Upper lobe of right lung (tissue), 1 donor: ENCODE measurements around the gene CSF1R. TPM values are rescaled to one million over a fixed set of nuclear protein-coding genes. Genes with fewer than 3 reads are reported as not detected.
"Not testable (repeated sequence)": the region's sequence is repeated elsewhere in the genome, so short reads cannot be mapped to it uniquely, and the experiment has no call there.

Source experiments
- ATAC-seq: fragments of 200-7000 bp; cut with Tn5 transposase; one replicate; pipeline ENCODE4 v1.9.1; 2020; ENCODE audit warnings: mild to moderate bottlenecking, moderate library complexity
- DNase-seq: peaks from one replicate; pipeline ENCODE4 v3.0.0-alpha.2; 2020
- H3K27ac ChIP-seq: fragments of 200-600 bp; one replicate; pipeline ENCODE4 v1.8.0; 2022
- H3K27me3 ChIP-seq: fragments of 200-600 bp; one replicate; pipeline ENCODE4 v1.8.0; 2022; ENCODE audit warnings: mild to moderate bottlenecking
- H3K36me3 ChIP-seq: fragments of 200-600 bp; one replicate; pipeline ENCODE4 v1.8.0; 2022
- H3K4me1 ChIP-seq: fragments of 200-600 bp; one replicate; pipeline ENCODE4 v1.8.0; 2022
- H3K4me3 ChIP-seq: fragments of 200-600 bp; one replicate; pipeline ENCODE4 v1.8.0; 2022; ENCODE audit warnings: mild to moderate bottlenecking
- H3K9me3 ChIP-seq: fragments of 200-600 bp; one replicate; pipeline ENCODE4 v1.8.0; 2022
- intact Hi-C: fragments of 100-400 bp; cut with DNase I; formaldehyde crosslinking; loops from one replicate; pipeline ENCODE4 v1.11.0; 2022
- total RNA-seq: library from RNA; stranded (reverse); fragmentation: NEBNext Ultra II Directional; extraction: Animal tissue kit (Norgen Biotek cat#: 25700); gene quantifications from one replicate; pipeline ENCODE4 v1.2.1, GENCODE V29; 2021
- TF ChIP-seq, protein P1 (sequence below): fragments of 200-600 bp; IDR thresholded peaks from one replicate; pipeline ENCODE4 v1.8.0; 2022; ENCODE audit warnings: antibody characterized with exemption
- donor health status: DM: no; HTN: yes; CAD: no; lungs with severe emphysema.

The CSF1R gene
- total RNA-seq, 1 donor from 2014 or later, result 48.7 TPM

DNA sequence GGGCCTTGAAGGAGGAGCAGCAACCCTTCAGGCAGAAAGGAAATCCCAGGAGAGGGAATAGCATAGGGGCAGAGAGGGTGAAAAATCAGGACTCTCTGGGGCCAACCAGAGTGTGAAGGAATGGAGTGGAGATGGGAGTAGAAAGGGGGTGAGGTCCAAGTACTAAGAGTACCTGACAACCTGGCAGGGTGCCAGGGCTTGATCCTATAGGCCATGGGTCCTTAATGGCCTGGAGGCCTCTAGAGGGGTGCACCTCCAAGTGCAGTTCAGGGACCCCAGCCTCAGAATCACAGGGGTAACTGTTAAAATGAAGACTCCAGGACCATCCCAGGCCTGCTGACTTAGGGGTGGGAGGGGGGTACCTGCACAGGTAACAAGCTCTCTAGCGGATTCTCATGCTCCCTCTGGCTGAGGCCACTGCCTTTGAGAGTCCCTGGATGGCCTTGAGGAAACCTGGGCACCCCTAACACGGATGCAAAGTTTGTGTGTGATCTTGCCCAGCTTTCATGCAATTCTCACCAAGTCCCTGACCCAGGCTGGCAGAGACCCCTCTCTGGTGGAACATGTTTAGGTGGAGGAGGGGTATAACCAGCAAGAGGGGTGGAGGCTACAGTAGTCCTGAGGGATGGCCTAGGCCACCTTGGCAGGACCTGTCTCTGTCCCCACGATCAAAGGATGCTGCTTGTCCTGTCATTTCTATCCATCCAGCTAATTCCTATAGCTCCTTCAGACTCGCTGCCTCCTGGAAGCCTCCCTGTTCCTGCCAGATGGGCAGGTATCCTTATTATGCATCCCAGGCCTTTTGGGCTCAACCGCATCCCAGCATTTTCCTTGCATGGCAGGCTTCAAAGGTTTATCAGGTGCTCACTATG lies 17.6 kb upstream of the CSF1R start:
- intact Hi-C loops, result no loop called here
- Histone ChIP-seq H3K9me3 (no peaks in the 10 kb centered on the region), H3K4me1 (peaks cover 13% of the 10 kb centered on the region), H3K36me3 (no peaks in the 10 kb centered on the region), H3K27ac (no peak overlapping the region), H3K4me3 (no peak overlapping the region), H3K27me3 (no peaks in the 10 kb centered on the region)
- TF ChIP-seq, protein P1, sequence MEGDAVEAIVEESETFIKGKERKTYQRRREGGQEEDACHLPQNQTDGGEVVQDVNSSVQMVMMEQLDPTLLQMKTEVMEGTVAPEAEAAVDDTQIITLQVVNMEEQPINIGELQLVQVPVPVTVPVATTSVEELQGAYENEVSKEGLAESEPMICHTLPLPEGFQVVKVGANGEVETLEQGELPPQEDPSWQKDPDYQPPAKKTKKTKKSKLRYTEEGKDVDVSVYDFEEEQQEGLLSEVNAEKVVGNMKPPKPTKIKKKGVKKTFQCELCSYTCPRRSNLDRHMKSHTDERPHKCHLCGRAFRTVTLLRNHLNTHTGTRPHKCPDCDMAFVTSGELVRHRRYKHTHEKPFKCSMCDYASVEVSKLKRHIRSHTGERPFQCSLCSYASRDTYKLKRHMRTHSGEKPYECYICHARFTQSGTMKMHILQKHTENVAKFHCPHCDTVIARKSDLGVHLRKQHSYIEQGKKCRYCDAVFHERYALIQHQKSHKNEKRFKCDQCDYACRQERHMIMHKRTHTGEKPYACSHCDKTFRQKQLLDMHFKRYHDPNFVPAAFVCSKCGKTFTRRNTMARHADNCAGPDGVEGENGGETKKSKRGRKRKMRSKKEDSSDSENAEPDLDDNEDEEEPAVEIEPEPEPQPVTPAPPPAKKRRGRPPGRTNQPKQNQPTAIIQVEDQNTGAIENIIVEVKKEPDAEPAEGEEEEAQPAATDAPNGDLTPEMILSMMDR, result no peak
- ATAC-seq, result no peak
- peak; percentile 50 for DNase-seq

DNA sequence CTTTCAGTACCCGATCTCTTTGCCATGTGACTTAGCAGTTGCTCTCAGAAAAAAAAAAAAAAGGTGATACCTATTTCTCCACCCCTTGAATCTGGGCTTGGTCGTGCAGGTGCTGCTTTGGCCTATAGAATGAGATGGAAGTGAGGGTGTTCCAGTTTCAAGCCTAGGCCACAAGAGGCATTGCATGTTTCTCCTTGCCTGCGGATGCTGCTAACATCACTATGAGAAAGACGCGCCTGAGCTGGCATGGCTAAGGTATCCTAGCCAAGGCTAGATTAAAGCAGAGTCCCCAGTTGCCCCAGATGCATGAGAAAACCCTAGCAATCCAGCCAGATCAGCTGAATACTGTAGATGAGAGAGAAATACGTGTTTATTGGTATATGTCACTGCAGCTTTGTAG lies 14.7 kb upstream of the CSF1R start:
- no peak for DNase-seq
- no peaks in the 10 kb centered on the region for H3K4me1 ChIP-seq

DNA sequence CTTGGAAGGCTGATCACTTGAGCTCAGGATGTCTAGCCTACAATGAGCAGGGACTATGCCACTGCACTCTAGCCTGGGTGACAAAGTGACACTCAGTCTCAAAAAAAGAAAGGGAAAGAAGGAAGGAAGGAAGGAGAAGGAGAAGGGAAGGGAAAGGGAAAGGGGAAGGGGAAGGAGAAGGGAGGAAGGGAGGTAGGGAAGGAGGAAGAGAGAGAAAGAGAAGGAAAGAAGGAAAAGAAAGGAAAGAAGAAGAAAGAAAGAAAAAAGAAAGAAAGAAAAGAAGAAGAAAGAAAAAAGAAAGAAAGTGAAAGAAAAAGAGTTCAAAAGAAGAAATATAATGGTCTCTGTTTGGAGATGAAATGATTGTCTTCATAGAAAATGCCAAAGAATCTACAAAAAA lies 10.8 kb upstream of the CSF1R start:
- no peaks in the 10 kb centered on the region for H3K27me3 ChIP-seq
- no peaks in the 10 kb centered on the region for H3K9me3 ChIP-seq
- ATAC-seq (no peak), DNase-seq (no peak)
- TF ChIP-seq, protein P1, result no peak
- no peaks in the 10 kb centered on the region for H3K36me3 ChIP-seq
- no peak overlapping the region for H3K27ac ChIP-seq
- no peak overlapping the region for H3K4me3 ChIP-seq
- intact Hi-C loops, result no loop called here
- H3K4me1 ChIP-seq, result no peaks in the 10 kb centered on the region

More for the DNA sequence above, 14.7 kb upstream of the CSF1R start:
- no peaks in the 10 kb centered on the region for H3K9me3 ChIP-seq
- intact Hi-C loops, result no loop called here
- ATAC-seq, result no peak
- H3K27ac ChIP-seq, result no peak overlapping the region
- no peaks in the 10 kb centered on the region for H3K36me3 ChIP-seq
- TF ChIP-seq, protein P1, result no peak
- H3K27me3 ChIP-seq, result no peaks in the 10 kb centered on the region
- no peak overlapping the region for H3K4me3 ChIP-seq

DNA sequence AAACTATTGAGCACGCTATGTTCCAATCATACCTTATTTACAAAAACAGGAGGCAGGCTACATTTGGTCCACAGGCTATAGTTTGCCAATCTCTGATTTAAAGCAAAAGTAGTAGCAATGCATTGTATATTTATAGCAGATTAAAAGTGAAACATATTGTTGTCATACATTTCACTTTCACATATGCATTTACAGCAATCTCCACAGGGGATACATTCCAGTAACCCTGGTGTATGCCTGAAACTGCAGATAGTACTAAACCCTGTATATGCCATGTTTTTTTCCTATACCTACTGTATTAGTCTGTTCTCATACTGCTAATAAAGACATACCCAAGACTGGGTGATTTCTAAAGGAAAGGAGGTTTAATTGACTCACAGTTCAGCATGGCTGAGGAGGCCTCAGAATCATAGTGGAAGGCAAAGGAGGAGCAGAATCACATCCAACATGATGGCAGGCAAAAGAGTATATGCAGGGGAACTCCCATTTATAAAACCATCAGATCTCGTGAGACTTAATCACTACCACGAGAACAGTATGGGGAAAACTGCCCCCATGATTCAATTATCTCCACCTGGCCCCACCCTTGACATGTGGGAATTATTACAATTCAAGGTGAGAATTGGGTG lies 5.9 kb upstream of the CSF1R start:
- DNase-seq (no peak), ATAC-seq (no peak)
- intact Hi-C loops, result no loop called here
- Histone ChIP-seq H3K4me1 (no peaks in the 10 kb centered on the region), H3K36me3 (no peaks in the 10 kb centered on the region), H3K27me3 (peaks cover 11% of the 10 kb centered on the region), H3K9me3 (no peaks in the 10 kb centered on the region), H3K4me3 (no peak overlapping the region), H3K27ac (no peak overlapping the region)
- TF ChIP-seq, protein P1, result no peak

DNA sequence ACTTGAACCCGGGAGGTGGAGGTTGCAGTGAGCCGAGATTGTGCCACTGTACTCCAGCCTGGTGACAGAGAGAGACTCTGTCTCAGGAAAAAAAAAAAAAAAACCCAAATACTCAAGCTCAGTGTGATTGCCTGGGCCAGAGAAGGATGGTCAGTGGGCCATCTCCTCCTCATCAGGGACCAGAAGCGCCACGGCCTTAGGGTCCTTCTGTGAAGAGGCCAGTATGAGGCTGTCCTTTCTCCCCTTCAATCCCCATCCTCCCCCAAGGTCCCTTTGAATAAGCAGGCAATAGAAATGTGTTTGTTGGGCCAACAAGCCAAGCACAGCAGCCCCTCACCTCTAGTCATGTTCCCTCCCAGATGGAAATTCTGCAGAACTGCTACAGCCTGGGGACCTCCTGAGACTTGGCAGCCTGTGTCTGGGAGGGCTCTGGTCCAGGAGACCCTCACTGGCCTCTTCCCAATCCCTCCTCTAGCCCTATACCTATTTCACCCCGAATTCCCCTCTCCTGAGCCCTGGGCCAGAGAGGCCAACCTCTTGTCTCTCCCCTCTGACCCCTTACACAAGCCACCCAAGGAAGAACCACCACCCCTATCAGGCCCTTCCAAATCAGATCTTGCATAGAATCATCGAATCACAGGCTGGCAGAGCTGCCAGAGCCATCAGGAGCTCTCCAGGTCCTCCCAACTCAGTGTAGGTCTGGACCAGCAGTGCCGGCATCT lies 1.0 kb downstream of the CSF1R start:
- TF ChIP-seq, protein P1, result no peak
- Histone ChIP-seq H3K9me3 (no peaks in the 10 kb centered on the region), H3K27me3 (peaks cover 11% of the 10 kb centered on the region), H3K36me3 (no peaks in the 10 kb centered on the region), H3K4me1 (peaks cover 10% of the 10 kb centered on the region), H3K27ac (no peak overlapping the region), H3K4me3 (peak overlapping the region; percentile 38)
- no peak for ATAC-seq
- intact Hi-C loops, result no loop called here
- DNase-seq, result peak; percentile 32

DNA sequence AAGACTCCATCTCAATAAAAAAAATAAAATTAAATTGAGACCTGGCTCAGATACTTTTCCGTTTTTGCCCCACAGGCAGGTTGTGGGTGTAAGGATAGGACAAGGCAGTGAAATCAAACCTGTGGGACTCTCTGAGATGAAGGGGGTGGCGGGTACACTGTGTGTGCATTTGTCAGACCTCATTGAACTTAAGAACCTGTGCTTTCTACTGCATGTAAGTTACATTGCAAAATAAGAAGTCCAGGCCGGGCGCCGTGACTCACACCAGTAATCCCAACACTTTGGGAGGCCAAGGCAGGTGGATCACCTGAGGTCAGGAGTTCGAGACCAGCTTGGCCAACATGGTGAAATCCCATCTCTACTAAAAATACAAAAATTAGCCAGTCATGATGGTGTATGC lies 1.6 kb downstream of the CSF1R start:
- peak overlapping the region; percentile 38 for H3K4me3 ChIP-seq
- DNase-seq, result peak; percentile 46

More for the DNA sequence above, 1.6 kb downstream of the CSF1R start:
- H3K9me3 ChIP-seq, H3K27ac ChIP-seq, H3K36me3 ChIP-seq, intact Hi-C loops, ATAC-seq: not testable (repeated sequence)
- H3K27me3 ChIP-seq, result peaks cover 11% of the 10 kb centered on the region
- H3K4me1 ChIP-seq, result peaks cover 10% of the 10 kb centered on the region
